ENCODE measurements around the gene LARGE1. TPM values are rescaled to one million over a fixed set of nuclear protein-coding genes. Genes with fewer than 3 reads are reported as not detected.
"Not testable (repeated sequence)": the region's sequence is repeated elsewhere in the genome, so short reads cannot be mapped to it uniquely, and the experiment has no call there.

The LARGE1 gene
- polyA plus RNA-seq, 3 donors = 24.5 to 27.2 (median 26.6) TPM

DNA sequence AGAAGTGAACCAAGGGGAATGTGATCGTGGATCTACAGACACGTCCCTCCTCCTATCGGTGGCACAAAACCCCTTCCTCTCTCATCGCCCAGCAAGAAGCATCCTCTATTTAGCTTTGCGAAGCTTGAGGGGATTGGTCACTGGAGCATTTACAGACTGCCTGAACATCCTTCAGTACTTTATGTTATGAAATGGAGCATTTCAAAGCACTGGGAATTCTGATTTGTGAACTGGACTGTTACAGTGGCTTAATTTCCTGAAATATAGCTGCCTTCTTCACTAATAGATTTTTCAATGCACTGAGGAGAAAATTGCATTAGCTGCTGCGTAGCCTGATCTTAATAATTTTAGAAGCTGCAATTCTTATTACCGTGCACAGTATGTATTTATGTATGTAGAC, 344.5 kb downstream of the LARGE1 start:
- no peak for DNase-seq (ENCODE audit: low read depth in 3 of 3, low spot score in 2 of 3)

DNA sequence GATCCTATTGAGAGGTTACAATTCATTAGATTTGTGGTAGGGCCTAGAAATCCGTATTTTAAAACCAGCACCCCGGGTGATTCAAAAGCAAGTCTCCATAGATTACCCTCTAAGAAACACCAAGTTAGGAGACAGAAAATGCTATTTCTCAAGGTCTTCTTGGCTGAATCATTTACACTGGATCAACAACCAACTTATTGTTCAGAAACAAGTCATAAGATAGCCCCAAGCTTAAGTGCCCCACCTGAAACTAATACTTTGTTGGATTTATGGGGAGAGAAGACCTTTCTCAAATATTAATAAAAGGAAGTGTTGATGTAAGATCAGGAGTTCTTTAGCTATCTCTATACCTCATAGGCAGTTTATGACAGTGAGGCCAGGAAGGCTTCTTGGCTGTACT, 345.2 kb downstream of the LARGE1 start:
- DNase-seq (ENCODE audit: low read depth in 3 of 3, low spot score in 2 of 3) = no peak

DNA sequence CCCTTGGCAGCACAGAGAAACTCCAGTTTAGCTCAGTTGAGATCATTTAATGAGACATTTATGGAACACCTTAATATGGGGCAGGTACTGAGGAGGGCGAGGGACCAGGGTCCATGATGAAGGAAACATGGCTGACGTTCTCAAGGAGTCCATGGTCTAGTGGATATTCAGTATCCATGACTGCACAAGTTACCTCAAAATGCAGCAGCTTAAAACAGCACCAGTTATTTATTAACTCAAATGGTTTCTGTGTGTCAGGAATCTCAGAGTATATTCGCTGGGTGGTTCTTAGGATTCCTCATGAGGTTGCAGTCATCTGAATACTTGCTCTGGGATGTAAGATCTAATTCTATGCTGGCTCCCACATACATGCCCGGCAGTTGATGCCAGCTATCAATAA, 346.8 kb downstream of the LARGE1 start:
- DNase-seq (ENCODE audit: low read depth in 3 of 3, low spot score in 2 of 3) = no peak

GRCh38 chr22:33572086-33572485, 348.2 kb downstream of the LARGE1 start:
- DNase-seq (ENCODE audit: low read depth in 3 of 3, low spot score in 2 of 3) = no peak

GRCh38 chr22:33570110-33570509, 350.2 kb downstream of the LARGE1 start:
- no peak for DNase-seq (ENCODE audit: low read depth in 3 of 3, low spot score in 2 of 3)

DNA sequence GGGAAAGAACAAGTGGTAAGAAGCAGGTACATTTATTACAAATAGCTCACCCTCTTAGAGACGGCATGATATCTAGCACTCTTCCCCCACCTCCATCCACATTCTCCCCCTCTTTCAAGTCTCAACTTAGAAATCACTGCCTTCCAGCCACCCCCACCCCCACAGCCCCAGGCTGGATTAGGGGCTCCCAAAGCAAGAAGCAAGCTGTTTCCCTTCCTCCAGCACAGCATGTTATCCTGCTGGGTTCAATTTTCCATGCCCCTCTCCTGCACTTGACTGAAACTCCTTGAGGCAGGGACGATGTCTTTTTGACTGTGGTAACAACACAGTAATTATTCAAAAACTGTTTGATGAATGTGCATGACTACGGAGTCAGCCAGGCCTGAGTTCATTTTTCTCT, 350.7 kb downstream of the LARGE1 start:
- DNase-seq (ENCODE audit: low read depth in 3 of 3, low spot score in 2 of 3) = no peak

- DNase-seq (ENCODE audit: low read depth in 3 of 3, low spot score in 2 of 3) = no peak
Observed at GRCh38 chr22:33569018-33569417, 351.3 kb downstream of the LARGE1 start.

GRCh38 chr22:33566495-33566894, 353.8 kb downstream of the LARGE1 start:
- not testable (repeated sequence) for DNase-seq (ENCODE audit: low read depth in 3 of 3, low spot score in 2 of 3)

GRCh38 chr22:33565580-33565995, 354.7 kb downstream of the LARGE1 start:
- no peak for DNase-seq (ENCODE audit: low read depth in 3 of 3, low spot score in 2 of 3)

DNA sequence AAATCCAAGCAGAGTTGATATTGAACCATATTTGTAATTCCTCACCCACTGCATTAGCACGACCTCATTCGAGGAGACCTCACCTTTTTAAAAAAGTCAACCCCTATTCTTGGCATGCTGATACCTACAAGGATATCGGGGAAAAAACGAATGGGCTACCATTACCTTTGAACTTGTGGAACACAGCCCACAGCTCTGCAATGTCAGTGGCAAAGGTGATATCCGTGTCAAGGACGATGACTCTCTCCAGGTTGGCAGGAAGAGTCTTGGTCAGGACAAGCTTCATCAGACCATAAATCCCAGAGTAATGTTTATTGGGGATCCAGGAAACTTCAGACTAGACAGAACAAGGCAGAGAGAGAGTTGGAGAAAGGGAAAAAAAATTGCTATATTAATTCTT, 355.6 kb downstream of the LARGE1 start:
- no peak for DNase-seq (ENCODE audit: low read depth in 3 of 3, low spot score in 2 of 3)

DNA sequence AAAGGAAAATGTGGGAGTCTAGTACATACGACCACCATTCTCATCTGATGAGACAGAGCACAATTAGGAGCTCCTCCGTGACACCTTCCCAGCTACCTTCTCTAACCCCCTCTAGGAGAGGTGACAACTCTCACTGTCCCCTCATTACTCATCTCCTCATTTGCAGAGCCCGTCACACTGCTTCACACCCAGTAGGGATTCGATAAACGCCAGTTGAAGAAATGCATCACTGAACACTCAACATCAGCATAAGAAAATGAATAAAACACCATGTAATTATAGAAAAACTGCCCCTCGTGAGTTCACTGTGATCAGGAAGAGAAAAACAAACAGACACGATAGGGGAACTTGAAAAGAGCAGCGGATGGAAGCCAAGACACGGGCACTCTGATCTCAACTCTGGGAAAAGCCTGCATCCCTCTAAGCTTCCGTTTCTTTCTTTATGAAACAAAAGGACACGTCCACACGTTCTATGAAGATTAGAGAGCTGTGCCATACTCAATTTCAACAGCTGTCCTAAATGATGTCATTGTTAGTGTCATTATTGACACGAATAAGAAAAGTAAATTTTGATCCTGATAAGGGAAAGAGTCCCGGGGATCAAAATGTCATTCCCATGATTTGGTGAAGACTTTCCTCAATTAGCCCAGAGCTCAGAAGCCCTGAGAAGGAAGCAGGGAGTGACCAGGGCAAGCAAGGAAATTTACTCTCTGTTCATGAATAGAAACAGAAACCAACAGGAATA, 356.9 kb downstream of the LARGE1 start:
- DNase-seq (ENCODE audit: low read depth in 3 of 3, low spot score in 2 of 3) = no peak

GRCh38 chr22:33562501-33562900, 357.8 kb downstream of the LARGE1 start:
- no peak for DNase-seq (ENCODE audit: low read depth in 3 of 3, low spot score in 2 of 3)

DNA sequence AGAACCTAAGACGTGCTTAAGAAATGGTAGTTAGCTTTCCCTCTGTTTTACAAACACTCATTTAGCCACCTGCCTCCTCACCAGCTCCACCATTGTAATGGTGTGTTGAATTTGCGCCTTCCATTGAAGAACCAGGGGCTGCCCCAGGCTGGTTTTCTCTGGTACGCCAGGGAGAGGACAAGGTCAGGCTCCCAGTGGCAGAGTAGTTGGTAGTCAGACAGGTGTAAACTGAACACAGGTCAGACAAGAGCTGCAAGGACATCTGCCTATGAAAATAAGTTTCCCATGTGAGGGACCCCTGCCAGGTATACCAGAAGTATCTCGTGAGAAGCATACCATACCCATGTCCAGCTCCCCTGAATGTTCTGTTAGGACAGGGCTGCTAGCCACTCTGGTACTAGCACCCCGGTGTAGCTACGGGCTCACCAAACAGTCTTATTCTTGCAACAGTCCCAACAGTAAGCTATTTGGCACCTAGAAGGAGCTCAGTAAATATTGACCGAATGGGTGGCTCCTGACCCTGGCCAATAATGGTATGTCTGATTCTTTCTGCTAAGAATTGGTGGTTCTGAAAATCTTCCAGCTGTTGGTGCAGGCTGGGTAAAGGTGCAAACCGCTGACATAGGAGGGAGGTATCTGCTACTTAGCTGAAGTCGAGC, 359.0 kb downstream of the LARGE1 start:
- DNase-seq (ENCODE audit: low read depth in 3 of 3, low spot score in 2 of 3) = no peak

DNA sequence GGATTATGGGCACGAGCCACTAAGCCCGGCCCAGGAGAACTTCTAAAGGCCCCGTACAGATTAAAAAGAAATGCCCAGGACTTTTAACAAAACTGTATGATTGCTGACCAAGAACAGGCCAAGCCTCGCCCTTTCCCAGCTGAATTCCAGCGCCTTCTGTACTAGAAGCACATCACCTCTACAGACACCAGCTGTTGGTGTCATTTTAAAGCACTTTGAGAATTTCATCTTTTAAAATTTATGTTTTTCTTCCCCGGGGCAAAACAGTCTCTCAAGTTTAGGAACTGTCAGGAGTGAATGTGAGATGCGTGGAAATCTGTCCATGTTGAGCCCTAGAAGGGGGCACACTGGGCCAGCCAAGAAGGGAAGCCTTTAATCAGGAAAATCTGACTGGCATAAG, 362.4 kb downstream of the LARGE1 start:
- DNase-seq (ENCODE audit: low read depth in 3 of 3, low spot score in 2 of 3) = no peak

DNA sequence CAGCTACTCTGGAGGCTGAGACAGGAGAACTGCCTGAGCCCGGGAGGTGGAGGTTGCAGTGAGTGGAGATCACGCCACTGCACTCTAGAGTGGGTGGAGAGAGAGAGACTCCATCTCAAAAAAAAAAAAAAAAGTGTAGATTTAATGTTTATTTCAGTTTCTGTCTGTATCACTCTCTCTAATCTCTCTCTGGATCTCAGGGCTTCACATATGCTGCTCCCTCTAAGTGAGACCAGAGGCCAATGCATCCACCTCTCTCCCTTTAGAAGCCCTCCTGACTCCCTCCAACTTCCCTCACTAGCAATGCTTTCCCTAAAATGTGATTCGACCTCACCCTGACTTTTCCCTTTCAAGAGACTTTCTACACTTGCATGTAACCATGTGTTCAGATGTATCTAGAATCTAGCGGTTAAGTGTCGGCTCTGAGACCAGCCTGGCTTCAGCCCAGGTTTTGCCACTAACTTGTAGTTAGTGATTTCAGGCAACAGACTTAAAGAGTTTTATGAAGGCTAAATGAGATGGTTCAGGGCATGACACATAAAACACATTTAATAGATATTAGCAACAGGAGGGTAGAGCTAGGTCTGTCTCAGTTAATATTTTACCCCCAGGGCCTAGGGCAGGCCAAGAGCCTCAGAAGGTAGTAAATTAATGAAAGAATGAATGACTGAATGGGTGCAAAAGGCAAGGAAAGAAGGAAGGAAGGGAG, 364.3 kb downstream of the LARGE1 start:
- no peak for DNase-seq (ENCODE audit: low read depth in 3 of 3, low spot score in 2 of 3)

- DNase-seq (ENCODE audit: low read depth in 3 of 3, low spot score in 2 of 3) = no peak
Observed at GRCh38 chr22:33553493-33553892, 366.8 kb downstream of the LARGE1 start.

GRCh38 chr22:33544707-33545106, 375.6 kb downstream of the LARGE1 start:
- DNase-seq (ENCODE audit: low read depth in 3 of 3, low spot score in 2 of 3) = no peak

DNA sequence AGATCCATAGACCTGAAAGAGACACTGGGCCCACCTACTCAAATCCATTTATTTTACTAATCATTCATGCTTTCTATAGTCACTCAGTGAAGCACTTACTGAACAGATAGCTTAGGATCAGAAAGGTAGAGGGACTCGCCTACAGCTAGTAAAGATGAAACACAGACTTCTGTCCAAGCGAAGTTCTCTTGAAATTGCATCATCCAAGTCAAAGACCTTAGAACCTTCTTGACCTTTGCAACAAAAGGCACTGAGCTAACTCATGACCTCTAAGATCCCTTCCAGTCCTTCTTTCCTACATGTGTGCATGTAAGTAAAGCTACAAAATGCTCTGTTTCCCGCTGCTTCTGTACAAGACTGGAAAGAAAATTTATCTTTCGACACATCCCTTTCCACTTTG, 377.6 kb downstream of the LARGE1 start:
- DNase-seq (ENCODE audit: low read depth in 3 of 3, low spot score in 2 of 3) = no peak

DNA sequence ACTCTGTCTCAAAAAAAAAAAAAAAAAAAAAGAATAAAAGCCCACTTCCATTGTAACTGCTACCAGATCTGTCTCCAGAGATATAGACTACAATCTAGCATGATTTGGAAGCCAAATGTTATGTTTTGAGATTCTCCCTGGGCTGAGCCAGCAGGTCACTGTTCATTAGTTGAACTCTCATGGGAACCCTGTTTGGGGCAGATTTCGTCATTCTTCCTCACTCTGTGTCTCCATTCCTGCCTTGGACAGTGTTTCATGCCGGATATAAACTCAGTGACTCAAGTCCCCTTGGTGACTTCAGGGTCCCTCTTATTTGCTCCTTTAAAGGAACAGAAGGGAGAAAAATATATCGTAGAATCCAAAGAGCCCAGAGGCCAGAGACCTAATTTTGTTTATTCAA, 378.1 kb downstream of the LARGE1 start:
- DNase-seq (ENCODE audit: low read depth in 3 of 3, low spot score in 2 of 3) = no peak

DNA sequence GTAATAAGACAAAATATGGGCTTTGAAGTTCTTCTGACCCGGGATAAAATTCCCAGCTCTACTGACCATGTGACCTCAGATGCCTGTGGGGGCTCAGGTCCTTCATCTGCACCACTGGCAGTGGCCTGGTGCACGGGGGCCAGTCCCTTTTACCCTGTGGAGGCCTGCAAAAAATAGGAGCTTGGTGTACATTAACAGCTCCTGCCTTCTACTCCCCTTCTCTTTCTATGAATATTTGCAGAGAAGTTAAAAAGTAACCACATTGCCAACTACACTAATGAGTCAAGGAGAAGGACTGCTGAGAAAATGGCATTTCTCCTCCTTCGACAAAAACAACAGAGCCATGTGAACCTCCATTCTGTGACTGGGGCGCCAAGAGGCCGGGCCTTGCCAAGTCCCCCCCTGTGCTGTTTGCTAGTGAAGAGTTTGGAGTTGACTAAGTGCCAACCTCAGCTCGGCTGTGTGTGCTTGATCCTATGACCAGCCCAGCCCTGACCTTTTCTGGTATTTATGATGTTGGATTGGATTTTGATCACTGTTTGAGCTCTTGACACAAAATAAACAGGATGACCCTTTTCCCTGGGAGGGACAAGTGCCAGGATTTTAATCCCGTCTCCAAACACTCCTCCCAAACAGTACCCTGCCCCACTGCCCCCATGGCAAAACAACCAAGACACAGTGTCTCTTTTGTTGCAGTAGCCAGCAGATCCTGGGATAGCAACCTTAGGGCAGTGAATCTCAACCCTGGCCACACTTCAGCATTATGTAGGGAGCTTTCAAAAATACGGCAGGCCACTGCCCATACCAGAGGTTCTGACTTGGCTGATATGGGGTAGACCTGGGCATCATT, 380.1 kb downstream of the LARGE1 start:
- DNase-seq (ENCODE audit: low read depth in 3 of 3, low spot score in 2 of 3) = no peak
